GM21529 (cell line): ENCODE results near the gene PPP4C.
"Not testable (repeated sequence)": the region's sequence is repeated elsewhere in the genome, so short reads cannot be mapped to it uniquely, and the experiment has no call there.

Source experiments
- ATAC-seq: cut with Tn5 transposase; IDR thresholded peaks from one replicate; pipeline ENCODE4 v1.9.1; 2021; ENCODE audit not compliant: unreplicated experiment

Gene PPP4C

GRCh38 chr16:30096105-30096861 lies 20.5 kb downstream of the PPP4C start, which contains the start of gene YPEL3:
Gene YPEL3, minus strand, starts transcription at chr16:30096213. Its CDS starts 731 bp downstream, at chr16:30095482.
- ATAC-seq = no peak

GRCh38 chr16:30096862-30097563 lies 21.2 kb downstream of the PPP4C start:
- no peak for ATAC-seq

GRCh38 chr16:30104090-30104489 lies 28.3 kb downstream of the PPP4C start:
- ATAC-seq = no peak

GRCh38 chr16:30104492-30104891 lies 28.7 kb downstream of the PPP4C start:
- no peak for ATAC-seq

GRCh38 chr16:30108059-30108850 lies 32.5 kb downstream of the PPP4C start:
- no peak for ATAC-seq

- ATAC-seq = no peak
Observed at GRCh38 chr16:30110661-30111060, 34.9 kb downstream of the PPP4C start.

- no peak for ATAC-seq
Observed at GRCh38 chr16:30112197-30113030, 36.6 kb downstream of the PPP4C start.

- ATAC-seq = no peak
Observed at GRCh38 chr16:30113031-30113710, 37.4 kb downstream of the PPP4C start, which contains the start of gene GDPD3. Gene GDPD3, minus strand, starts transcription at chr16:30113537. Its CDS starts 59 bp downstream, at chr16:30113478.

GRCh38 chr16:30113711-30114333 lies 38.0 kb downstream of the PPP4C start:
- no peak for ATAC-seq

GRCh38 chr16:30114411-30114810 lies 38.6 kb downstream of the PPP4C start:
- ATAC-seq = no peak

GRCh38 chr16:30114833-30115232 lies 39.0 kb downstream of the PPP4C start:
- not testable (repeated sequence) for ATAC-seq

- no peak for ATAC-seq
Observed at GRCh38 chr16:30115238-30115637, 39.4 kb downstream of the PPP4C start.

GRCh38 chr16:30116291-30117207 lies 40.8 kb downstream of the PPP4C start:
- ATAC-seq = no peak

GRCh38 chr16:30117768-30118167 lies 42.0 kb downstream of the PPP4C start:
- ATAC-seq = no peak

- no peak for ATAC-seq
Observed at GRCh38 chr16:30119428-30119827, 43.6 kb downstream of the PPP4C start.

- ATAC-seq = no peak
Observed at GRCh38 chr16:30120340-30121105, 44.7 kb downstream of the PPP4C start.

- ATAC-seq = no peak
Observed at GRCh38 chr16:30121741-30122571, 46.2 kb downstream of the PPP4C start.
